ENCODE results near the gene CCDC182.
A peak's percentile ranks its signal among the peaks of the same experiment; 100 is the strongest.

The CCDC182 gene

DNA sequence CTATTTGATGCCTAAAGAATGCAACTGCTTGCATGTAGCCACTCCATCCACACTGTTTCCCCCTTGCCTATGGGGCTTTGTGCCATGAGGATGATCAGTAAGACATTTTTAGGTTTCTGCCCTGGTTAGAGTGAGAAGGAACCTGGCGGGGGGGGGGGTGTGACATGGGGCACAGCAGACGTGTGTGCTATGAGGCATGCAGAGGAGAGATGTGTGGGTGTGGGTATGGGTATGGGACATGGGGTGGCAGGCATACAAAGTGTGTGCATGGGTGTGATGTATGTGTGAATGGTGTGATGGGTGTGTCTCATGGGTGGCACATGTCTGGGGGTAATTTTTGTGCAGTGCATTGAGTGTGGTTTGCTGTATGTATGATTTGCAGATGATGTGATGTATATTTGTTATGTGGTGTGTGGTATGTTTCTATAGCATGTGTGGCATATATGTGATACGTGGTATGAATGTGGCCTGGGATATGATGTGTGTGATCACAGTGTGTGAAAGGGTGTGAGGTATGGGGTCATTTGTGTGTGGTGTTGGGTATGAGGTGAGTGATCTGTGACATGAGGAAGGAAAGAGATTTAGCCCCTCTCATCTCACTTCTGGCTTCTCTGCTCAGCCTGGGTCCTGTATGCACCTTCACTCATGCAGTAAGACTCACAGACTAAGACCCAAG lies 14.9 kb downstream of the CCDC182 start:
- DNase-seq: no peak

DNA sequence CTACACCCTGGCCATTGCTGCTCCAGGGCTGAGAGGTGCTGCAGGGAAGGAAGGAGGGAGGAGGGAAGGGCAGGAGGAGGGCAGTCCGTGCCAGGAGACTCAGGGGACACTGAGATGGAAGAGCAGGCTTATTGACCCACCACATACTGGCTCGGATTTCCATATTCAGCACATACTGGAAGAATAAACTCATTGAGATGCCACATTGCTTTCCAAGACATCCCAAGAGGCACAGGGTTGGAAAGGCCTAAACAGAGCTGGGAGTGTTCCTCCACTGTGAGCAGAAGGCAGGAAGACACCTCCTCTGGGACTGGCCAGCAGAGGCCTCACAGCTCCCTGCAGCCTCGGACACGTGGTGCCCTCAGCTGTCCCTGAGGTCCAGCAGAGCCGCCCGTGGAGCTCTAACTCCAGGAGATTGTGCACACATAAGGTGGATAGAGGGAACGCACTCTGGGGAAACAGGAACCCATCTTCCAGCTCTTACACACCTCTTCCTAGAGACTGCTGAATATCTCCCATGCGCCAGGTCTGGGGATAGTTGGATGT lies 17.4 kb downstream of the CCDC182 start:
- DNase-seq: no peak

DNA sequence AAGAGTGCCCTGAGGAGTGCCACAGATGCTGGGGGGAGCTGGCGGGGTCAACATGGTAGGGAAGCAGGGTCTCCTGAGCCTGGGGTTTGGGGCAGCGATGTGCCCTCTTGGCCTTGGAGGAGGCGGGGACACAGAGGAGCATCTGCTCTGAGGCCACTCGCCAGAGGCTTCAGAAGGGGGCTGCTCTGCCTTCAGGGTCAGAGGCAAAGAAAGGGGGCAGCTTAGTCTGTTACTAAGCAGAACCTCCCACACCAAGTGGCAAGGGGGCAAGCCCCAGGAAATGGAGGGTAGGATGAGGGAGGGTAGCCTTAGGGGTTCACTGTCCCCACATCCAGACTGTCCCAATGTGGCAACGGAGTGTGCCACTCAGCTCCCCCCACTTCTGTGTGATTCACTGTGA lies 18.3 kb downstream of the CCDC182 start:
- no peak for DNase-seq

DNA sequence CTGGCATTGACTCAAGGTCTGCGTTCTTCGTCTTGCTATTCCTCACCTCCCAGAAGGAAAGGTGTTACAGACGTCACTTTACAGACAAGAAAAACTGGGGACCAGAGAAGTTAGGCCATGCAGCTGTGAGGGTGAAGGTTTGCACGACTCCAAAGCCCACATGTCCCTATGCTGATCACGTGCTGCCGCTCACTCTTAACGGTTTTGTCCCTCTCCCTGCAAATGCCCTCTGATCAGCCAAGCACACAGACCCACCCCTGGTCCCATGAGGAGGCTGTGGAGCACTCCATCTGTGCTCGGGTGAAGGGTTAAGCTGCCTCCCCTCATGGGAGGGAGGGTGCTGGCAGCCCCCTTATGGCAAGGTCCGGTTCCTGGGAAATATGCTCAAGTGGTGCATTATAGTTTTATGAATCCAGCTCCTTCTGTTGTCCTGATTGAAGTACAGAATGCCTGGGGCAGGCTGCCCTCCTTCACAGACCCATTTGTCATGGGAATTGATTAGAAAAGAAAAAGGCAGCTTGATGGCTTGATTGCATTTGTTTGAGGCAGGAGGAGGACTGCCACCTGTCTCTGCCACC lies 18.8 kb downstream of the CCDC182 start:
- DNase-seq: no peak

DNA sequence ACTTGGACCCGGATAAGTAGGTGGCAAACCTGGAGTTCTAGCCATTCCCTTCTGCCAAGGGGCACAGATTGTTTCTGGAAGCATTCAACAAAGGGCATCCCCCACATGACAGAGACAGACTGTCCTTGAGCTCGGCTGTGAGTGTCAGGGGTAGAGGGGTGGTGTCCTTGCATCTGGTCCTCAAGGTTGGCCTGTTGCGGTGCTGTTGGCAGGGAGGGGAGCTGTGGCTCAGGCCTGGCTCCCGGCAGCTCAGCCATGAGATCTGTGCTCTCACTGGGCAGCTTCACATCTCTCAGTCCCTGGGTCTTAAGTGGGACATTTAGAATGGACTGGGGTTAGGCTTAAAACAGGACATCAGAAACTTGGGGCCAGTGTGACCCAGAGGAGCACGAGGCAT lies 20.4 kb downstream of the CCDC182 start:
- no peak for DNase-seq

DNA sequence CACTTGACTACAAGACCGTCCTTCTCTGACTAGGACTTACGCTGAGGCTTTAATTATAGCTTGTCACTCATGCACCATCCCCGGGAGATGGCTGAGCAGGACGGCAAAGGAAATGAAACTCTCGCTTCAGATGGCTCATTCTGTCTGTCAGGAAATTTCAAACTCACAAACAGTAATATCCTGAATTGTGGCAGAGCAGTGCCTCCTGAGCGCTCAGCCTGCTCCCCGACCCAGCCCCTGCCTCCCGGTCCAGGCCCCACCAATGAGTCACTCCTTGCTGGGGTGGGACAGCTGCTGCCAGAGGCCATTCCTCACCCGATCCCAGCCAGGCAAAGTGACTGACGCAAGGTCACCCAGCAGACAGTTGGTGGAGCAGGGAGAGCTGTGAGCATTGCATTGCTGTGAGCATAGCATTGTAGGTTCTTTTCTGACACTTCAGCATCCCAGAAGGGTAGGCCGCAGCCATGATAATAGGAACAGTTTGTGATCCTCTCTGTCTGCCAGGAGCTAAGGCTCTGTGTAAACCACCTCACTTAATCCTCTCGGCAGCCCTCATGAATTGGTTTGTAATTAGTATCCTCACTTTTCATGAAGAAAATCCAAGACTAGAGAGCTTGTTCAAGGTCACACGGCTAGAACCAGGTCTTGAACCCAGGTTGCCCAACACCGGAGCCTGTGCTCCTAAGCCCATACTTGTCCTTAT lies 20.9 kb downstream of the CCDC182 start:
- no peak for DNase-seq

DNA sequence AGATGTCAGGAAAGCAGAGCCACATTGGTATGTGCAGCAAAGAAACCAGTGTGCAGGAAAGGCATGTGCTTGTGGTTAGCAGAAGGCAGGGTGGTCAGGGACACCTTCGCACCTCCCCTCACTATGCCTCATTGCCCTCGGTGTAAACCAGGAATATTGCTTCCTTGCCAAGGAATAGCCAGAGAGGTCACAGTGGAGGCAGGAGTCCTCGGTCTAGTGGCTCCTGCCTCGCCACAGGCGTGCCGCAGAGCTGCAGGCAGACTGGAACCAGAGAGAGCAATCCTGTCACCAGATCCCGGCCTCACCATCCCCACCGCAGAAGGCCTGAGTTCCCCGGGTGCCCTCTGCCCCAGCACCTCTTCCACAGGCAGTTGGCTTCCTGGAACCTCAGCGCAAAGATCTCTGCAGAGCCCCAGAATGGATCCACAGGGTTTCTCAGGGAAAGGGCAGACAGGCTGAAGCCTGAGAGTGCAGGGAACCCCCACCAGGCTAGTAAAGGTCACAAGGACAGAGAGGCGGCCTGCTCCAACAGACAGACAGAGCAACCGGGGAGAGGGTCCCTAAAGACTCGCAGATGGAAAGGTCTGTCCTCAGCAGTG lies 21.6 kb downstream of the CCDC182 start:
- DNase-seq: no peak

DNA sequence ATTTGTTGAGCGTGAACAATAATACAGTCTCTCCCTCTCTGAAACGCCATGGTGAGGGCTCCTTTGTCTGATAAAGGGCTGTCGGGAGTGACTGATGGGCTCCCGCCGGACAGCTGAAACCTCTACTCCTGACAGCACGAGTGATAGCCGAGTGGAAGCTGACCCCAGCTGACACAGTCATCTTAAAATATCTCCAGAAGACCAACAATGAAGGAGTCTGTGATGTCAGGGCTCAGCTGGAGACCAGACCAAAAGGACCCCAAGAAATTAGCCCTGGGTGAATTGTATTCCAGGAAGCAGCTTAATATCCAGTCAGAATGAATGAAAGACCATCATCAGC lies 22.4 kb downstream of the CCDC182 start:
- no peak for DNase-seq

DNA sequence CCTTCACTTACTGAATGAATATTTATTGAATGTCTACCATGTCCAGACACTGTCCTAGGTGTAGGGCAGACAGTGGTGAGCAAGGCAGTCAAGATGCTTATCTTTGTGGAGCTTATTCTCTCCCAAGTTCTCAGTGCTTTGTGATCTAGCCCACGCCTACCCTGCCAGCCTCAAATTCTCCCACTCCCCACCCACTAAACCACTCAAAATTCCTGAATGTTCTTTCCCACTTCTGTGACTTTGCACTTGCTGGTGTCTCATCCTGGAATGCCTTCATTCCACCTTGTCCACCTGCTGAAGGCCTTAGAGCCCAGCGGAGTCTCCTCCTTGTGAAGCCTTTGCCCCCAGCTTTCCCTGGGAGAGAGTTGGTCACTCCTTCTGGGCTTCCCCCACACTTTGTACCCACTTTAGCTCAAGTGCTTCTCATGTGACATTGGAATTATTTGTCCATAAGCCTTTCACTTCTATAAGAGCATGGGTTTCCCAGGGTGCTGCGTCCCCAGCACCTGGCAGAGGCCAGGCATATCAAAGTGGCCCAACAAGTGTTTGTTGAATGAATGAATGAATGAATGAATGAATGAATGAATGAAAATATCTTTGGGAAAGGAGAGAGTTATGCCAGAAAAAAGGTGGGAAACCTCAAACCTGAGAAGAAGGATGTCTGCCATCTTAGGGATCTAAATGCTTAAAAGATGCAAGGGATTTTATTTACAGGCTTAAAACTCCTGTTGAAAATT lies 23.0 kb downstream of the CCDC182 start:
- DNase-seq: no peak

DNA sequence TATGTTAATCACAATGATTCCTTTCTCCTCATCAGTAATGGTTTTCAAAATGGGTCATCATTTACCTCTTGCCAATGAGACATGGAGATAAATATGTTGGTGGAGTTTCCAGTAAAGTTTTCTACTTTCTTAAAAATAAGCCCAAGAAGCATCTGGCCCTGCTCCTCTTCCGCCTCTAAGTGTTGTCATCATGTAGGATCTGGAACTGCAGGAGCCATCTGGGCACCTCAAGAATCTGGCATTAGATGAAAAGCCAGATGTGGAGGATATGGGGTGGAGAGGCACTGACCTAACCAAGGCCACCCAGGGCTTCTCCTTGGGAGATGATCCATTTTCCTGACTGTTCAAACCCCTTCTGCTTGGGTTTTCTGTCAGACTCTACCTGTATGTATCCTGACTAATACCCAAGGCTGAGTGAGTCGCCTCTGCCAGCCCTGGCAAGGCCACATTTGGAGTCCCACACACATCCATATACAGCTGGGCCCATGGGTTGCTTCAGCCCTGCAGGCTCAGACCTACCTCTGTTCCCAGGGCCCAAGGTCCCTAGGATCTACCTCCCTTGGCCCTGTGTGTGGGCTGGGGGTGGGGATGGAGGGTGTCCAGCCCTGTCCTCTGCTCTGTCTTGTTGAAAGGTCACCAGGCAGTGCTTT lies 24.6 kb downstream of the CCDC182 start:
- DNase-seq: no peak

DNA sequence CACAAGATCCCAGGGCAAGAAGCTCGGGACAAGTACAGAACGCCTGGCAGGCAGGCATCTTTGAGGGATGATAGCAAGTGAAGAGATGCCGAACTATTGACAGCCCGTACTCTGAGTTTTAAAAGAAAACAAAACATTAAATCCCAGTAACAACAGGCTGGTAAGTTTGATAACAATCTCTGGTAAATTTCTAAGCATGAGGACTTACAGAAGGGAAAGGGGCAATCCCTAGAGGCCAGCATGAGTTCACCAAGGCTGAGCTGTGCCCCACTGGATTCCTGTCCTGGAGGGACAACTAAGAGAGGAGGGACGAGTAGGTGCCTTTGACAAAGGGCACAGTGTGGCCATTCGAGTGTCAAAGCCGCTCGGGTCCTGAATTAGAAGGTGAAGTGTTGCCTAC lies 26.2 kb downstream of the CCDC182 start:
- DNase-seq: no peak

DNA sequence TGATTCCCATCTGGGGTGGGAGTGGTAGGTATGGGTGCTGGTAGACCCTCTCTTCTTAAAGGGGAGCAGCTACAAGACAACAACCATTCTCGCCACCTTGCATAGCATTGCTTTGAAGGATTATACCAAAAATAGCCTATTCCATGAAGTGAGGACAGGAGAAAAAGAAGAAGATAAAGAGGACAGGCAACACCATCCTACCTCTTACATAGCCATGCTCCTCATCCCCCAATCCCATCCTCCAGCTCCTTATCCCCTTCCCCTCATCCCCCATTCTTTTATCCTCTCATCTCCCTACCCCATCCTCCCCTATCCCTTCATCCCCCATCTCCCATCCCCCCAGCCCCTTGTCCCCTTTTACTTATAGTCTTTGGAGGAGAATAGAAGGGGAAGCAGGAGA lies 29.1 kb downstream of the CCDC182 start:
- DNase-seq: no peak

DNA sequence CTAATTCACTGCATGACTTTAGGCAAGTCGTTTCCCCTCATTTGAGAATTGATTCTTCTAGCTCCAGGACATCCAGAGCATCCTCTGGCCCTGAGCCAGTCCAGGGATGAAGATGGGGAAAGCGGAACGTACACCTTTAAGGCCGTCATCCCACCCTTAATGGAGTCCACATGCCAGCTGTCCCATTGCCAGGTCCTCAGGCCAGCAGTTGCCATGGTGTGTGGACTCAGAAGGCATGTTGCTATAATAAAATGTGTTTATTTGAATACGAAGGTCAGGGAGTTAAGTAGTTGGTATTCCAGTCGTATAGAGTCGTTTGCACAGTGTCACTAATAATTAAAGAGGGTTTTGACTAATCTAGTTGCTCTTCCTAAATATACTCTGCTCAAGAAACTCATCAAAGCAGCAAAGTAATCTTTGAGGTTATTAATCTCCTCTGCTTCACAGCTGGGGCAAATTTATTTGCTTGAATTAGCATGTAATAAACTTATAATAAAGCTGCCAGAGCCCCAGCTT lies 30.4 kb downstream of the CCDC182 start:
- no peak for DNase-seq

DNA sequence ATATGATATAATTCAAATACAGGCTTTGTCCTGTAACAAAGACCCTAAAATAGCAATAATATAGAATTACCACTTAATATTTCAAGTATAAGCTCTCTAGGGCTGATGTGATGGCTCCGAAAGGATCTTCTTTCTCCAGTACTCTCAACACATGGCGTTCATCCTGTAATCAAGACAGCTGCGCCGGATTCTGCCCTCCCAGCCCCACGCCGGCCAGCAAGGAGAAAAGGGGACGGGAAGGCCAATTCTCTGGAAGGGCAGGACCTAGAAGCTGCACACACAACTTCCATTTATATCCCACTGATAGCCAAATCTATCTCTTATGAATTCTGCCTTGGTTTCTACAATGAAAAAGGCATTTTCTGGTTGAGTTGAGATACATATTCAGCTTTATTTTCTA lies 32.0 kb downstream of the CCDC182 start:
- no peak for DNase-seq

DNA sequence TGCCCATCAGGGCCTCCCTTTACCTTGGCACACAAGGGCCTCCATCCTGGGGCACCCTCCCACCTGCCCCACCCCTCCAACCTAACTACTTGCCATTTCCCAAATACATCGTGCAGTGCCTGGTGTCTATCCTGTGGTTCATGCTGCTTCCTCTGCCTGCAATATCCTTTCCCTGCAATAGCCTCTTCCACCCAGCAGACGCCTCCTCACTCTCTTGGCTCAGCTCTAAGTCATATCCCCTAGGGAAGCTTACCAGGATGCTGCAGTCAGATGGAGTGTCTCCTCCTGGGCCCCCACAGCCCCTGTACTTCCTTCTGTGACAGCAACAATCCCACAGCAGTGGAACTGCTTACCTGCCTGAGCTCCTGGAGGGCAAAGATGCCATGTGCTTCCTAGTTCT lies 36.7 kb downstream of the CCDC182 start:
- DNase-seq: no peak

DNA sequence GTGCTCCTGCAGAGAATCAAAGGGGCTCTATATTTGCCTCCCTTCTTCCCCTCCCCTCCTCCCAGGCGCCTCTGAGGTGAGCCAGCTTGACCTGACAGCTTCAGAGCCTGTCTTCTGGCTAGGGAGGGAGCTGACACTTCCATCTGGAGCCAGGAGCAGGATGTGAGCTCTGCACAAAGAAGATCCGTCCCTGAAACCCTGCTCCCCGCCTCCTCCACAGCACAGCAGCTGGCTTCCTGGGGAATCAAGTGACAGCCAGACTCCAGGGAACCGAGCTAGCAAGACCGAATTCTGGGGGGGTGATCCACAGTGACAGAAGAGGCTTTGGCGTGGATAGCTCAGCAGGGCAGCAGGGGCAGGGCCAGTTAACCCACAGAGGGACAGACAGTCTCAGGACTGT lies 37.2 kb downstream of the CCDC182 start:
- DNase-seq: peak in 17 of 56 donors; percentile 9 to 39 (median 18)

DNA sequence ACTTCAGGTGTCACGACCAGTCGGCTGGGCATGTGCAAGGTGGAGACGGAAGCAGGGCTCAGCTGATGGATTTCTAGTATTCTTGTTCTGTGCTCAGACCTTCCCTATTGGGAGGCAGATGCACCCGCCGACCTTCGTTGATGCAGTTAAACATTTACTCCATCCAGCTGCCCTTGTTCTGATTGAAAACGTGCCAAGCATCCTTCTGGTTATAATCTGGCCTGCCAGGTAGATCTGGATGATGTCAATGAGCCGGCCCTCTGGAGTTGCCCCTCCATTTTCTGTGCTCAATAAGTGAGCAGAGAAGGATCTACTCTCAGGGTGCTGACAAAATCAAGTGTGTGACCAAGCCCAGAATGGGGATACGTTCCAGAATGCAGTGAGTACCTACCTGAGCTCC lies 38.3 kb downstream of the CCDC182 start:
- no peak for DNase-seq

DNA sequence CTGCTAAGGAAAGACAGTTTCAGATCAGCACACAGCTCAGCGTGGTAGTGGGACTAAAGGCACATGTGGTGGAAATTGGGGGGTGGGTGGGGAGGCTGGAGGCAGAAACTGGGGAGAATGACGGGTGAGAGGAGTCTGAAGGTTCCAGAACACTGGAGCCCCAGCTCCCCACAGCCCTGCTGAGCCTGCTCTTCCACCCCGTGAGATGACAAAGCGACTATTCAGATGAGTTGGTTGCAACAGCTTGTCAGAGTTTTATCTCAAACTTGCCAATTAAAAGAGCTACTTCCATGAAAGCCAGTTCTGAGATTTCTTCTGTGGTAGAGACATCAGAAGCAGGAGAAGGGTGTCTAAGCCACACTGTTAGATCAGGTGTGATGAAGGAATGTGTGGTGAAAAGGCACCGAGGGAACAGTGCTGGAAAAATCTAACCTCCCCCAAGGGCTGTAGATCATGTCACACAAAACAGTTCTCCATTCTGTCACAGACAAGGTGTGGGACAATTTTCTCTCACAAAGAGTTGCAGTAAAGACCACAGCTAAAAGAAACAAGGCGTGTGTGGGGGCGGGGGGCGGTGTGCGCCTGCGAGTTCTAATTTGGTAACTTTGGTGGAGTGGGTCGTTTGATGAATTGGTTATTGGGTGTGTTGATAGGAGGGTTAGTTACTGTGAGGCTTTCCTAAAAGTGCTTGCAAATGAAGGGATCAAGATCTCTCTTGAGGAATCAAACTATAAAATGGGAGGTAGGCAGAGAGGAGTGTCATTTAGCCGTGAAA lies 39.0 kb downstream of the CCDC182 start:
- no peak for DNase-seq

DNA sequence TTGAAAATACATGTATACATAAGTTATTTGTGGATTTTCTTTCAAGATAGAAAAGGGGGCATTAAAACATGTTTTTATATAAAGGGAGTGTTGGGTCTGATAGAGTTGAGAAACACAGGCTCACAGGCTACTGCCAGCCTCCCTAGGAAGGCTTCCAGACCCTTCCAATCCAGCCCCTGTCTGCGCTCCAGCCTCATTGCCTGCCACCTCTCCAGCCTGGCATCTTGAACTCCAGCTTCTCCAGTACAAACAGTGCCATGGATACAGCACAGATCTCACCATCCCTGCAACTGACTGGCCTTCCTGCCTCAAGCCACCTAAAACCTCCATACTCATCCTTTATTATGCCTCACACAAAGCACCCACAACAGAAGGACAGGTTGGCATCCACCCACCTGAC lies 40.7 kb downstream of the CCDC182 start:
- no peak for DNase-seq

DNA sequence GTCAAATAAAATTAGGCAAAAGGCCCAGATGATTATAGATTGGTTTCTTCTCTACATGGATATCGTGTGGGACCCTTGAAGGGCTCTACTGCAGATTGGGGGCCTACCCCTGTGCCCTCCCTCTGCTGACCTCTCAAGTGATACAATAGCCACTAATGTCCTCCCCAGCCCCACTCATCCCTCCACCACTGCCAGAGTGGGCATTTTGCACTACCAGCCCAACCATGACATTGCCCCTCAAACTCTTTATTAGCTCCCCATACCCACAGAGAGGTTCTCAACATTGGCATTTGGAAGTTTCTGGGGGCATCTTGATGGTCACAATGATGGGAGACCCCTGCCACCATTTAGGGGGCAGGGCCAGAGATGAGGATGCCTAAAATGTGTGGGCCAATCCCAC lies 41.8 kb downstream of the CCDC182 start:
- no peak for DNase-seq
